ENCODE data around the gene LRRC47. TPM values are rescaled to one million over a fixed set of nuclear protein-coding genes. Genes with fewer than 3 reads are reported as not detected.

The LRRC47 gene
- total and polyA plus RNA-seq, 2 of the 13 experiments (the other 11 are each of a cell fraction or from before 2014, with no cell fraction given) = 18.3 to 52.5 TPM

DNA sequence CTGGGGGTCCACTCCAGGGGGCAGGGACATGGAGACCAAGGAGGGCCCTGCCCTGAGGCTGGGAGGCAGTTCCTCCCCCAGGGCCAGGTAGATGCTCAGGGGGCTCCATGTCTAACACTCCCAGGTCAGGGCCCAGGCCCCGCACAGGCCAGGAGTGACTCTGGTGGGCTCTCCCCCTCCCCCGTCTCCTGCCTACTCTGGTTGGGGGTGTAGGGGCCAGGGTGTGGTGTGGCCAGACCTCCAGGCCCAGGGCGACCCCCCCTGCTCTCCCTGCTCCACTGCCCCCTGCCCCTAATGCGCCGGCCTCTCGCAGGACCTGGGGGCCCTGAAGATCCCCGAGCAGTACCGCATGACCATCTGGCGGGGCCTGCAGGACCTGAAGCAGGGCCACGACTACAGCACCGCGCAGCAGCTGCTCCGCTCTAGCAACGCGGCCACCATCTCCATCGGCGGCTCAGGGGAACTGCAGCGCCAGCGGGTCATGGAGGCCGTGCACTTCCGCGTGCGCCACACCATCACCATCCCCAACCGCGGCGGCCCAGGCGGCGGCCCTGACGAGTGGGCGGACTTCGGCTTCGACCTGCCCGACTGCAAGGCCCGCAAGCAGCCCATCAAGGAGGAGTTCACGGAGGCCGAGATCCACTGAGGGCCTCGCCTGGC, 63.7 kb downstream of the LRRC47 start:
- CTCF ChIA-PET (ENCODE audit: low intra/inter-chr PET ratio, low total read pairs) = no interaction called here
- peak overlapping the region; percentile 26; the same call in 1 of the 2 replicates for H3K4me2 ChIP-seq (ENCODE audit: low read depth, low read length)
- POLR2A ChIA-PET = interaction anchor here (0.9 kb wide), 1 partner anchor 39 kb away, joined by 3 read pairs; no protein-coding TSS in a partner anchor
- 99% methylated on average over 14 of the region's 37 CpGs for WGBS (ENCODE audit: low lambda C conversion rate)
- H3K9me3 ChIP-seq (ENCODE audit: low read length) = no peaks in the 10 kb centered on the region
- no peaks in the 10 kb centered on the region for H3K27me3 ChIP-seq (ENCODE audit: control insufficient read depth in 1 of 2, insufficient read depth in 2 of 2, low read length in 2 of 2)
- peaks cover 35% of the 10 kb centered on the region for H3K4me1 ChIP-seq (ENCODE audit: insufficient read depth, low read length)
- peak overlapping the region in 1 of 3 experiments; percentile 43; a peak in 1 of 6 replicates for H3K4me3 ChIP-seq (replicated peaks in 1 of 3; ENCODE audit: insufficient read depth in 1 of 3, low read depth in 2 of 3, low read length in 3 of 3)
- in situ Hi-C loops (cut with HindIII; ENCODE audit: extremely low pct_ligation_motif_present, low pct_unique_long_range_greater_than_20kb) (no loop called here), intact Hi-C loops (cut with micrococcal nuclease; ENCODE audit: unreplicated experiment) (no loop called here)
- H3K36me3 ChIP-seq (replicated peaks in 1 of 2; ENCODE audit: control insufficient read depth in 1 of 2, insufficient read depth in 2 of 2, low read length in 2 of 2) = peaks cover 3 to 18% of the 10 kb centered on the region in 2 experiments; a peak in 4 of 5 replicates
- H3K27ac ChIP-seq (ENCODE audit: extremely low read length, insufficient read depth, low read length) = peak overlapping the region; percentile 69
- no peak for DNase-seq (ENCODE audit: low spot score)
- H4K20me1 ChIP-seq (ENCODE audit: insufficient read depth, low read length) = no peaks in the 10 kb centered on the region
- FAIRE-seq = no peak
- ATAC-seq = no peak; the same call in 2 of the 3 replicates
- peak overlapping the region; percentile 49; the same call in 1 of the 2 replicates for H3K9ac ChIP-seq (ENCODE audit: insufficient read depth, low read depth, low read length)
- no peaks in the 10 kb centered on the region for H3K79me2 ChIP-seq (ENCODE audit: insufficient read depth, low read length)
- no TSS peak for BruUV-seq (replicated peaks)
- no peak overlapping the region for H2AFZ ChIP-seq (ENCODE audit: low read length)
- TF ChIP-seq ZNF737 (CRISPR knock-in tag; IDR thresholded peaks at IDR 0.05; ENCODE audit: borderline replicate concordance) (no peak), CBX2 (IDR thresholded peaks at IDR 0.05; ENCODE audit: low read depth, low read length) (no peak), CBX2 (CRISPR knock-in tag; IDR thresholded peaks at IDR 0.05; ENCODE audit: low read depth) (no peak), AGO1 (IDR thresholded peaks at IDR 0.05; ENCODE audit: low read depth, low read length, poor library complexity, severe bottlenecking) (peak; percentile 25), NFYB (CRISPR knock-in tag; IDR thresholded peaks at IDR 0.05) (no peak), ARHGAP35 (CRISPR knock-in tag; IDR thresholded peaks at IDR 0.05; ENCODE audit: borderline replicate concordance) (no peak), REL (CRISPR knock-in tag; conservative IDR thresholded peaks at IDR 0.05) (no peak), TCF12 (IDR thresholded peaks at IDR 0.05) (no peak), TCF12 (CRISPR knock-in tag; IDR thresholded peaks at IDR 0.05) (no peak), KAT7 (CRISPR knock-in tag; IDR thresholded peaks at IDR 0.05; ENCODE audit: borderline replicate concordance) (0 out of 2 replicates have a peak, but pooled peaks have one; percentile 2), TBX2 (CRISPR knock-in tag; IDR thresholded peaks at IDR 0.05; ENCODE audit: borderline replicate concordance) (peak; percentile 13; the same call in 1 of the 2 replicates), ZBTB38 (CRISPR knock-in tag; IDR thresholded peaks at IDR 0.05) (peak; percentile 90), KDM4B (CRISPR knock-in tag; IDR thresholded peaks at IDR 0.05) (no peak), ZNF614 (CRISPR knock-in tag; IDR thresholded peaks at IDR 0.05; ENCODE audit: borderline replicate concordance) (no peak), ZC3H13 (CRISPR knock-in tag; IDR thresholded peaks at IDR 0.05) (peak; percentile 33; the same call in 1 of the 2 replicates), ZNF678 (CRISPR knock-in tag; IDR thresholded peaks at IDR 0.05) (no peak), ATF7-NPFF (CRISPR knock-in tag; IDR thresholded peaks at IDR 0.05; ENCODE audit: low read depth) (no peak), FOXK1 (CRISPR knock-in tag; IDR thresholded peaks at IDR 0.05; ENCODE audit: borderline replicate concordance, low read depth) (no peak), MTF2 (CRISPR knock-in tag; IDR thresholded peaks at IDR 0.05; ENCODE audit: borderline replicate concordance) (no peak), CC2D1A (CRISPR knock-in tag; IDR thresholded peaks at IDR 0.05) (no peak), ISX (CRISPR knock-in tag; conservative IDR thresholded peaks at IDR 0.05) (no peak)
- TF ChIP-seq, protein P1, sequence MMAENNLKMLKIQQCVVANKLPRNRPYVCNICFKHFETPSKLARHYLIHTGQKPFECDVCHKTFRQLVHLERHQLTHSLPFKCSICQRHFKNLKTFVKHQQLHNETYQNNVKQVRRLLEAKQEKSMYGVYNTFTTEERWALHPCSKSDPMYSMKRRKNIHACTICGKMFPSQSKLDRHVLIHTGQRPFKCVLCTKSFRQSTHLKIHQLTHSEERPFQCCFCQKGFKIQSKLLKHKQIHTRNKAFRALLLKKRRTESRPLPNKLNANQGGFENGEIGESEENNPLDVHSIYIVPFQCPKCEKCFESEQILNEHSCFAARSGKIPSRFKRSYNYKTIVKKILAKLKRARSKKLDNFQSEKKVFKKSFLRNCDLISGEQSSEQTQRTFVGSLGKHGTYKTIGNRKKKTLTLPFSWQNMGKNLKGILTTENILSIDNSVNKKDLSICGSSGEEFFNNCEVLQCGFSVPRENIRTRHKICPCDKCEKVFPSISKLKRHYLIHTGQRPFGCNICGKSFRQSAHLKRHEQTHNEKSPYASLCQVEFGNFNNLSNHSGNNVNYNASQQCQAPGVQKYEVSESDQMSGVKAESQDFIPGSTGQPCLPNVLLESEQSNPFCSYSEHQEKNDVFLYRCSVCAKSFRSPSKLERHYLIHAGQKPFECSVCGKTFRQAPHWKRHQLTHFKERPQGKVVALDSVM (CRISPR knock-in tag; IDR thresholded peaks at IDR 0.05) = no peak
- TF ChIP-seq, protein P2, sequence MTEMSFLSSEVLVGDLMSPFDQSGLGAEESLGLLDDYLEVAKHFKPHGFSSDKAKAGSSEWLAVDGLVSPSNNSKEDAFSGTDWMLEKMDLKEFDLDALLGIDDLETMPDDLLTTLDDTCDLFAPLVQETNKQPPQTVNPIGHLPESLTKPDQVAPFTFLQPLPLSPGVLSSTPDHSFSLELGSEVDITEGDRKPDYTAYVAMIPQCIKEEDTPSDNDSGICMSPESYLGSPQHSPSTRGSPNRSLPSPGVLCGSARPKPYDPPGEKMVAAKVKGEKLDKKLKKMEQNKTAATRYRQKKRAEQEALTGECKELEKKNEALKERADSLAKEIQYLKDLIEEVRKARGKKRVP (CRISPR knock-in tag; IDR thresholded peaks at IDR 0.05) = no peak
